ENCODE data around the gene MAGEB1. TPM values are rescaled to one million over a fixed set of nuclear protein-coding genes. Genes with fewer than 3 reads are reported as not detected.

Gene MAGEB1
- total and polyA plus RNA-seq, 2 donors (not counting 1 experiment from before 2014, with no cell fraction given): not detected

GRCh38 chrX:30270639-30271038 lies 23.7 kb downstream of the MAGEB1 start:
- Histone ChIP-seq H3K27ac (ENCODE audit: insufficient read depth, low read length) (no peak overlapping the region), H3K9me3 (ENCODE audit: control insufficient read depth, insufficient read depth, low read depth, low read length) (no peaks in the 10 kb centered on the region)

GRCh38 chrX:30275498-30275897 lies 28.6 kb downstream of the MAGEB1 start:
- no peaks in the 10 kb centered on the region for H3K4me1 ChIP-seq (ENCODE audit: control insufficient read depth, extremely low read depth, insufficient read depth, low read length)
- no peaks in the 10 kb centered on the region for H3K27me3 ChIP-seq (ENCODE audit: control insufficient read depth, insufficient read depth, low read length)
- H3K4me3 ChIP-seq (replicated peaks in 1 of 4; ENCODE audit: control extremely low read depth in 1 of 4, insufficient read depth in 1 of 4, low read depth in 3 of 4, low read length in 4 of 4): no peak overlapping the region
- no peaks in the 10 kb centered on the region for H3K9me3 ChIP-seq (ENCODE audit: control insufficient read depth, insufficient read depth, low read depth, low read length)
- H3K4me2 ChIP-seq (ENCODE audit: extremely low read depth, insufficient read depth, low read length): no peak overlapping the region
- peak in 1 of 2 donors; percentile 53 for DNase-seq (ENCODE audit: low read depth in 2 of 2)
- H3K79me2 ChIP-seq (ENCODE audit: control insufficient read depth, insufficient read depth, low read length): no peaks in the 10 kb centered on the region
- no peak overlapping the region for H3K27ac ChIP-seq (ENCODE audit: insufficient read depth, low read length)
- no peak overlapping the region for H3K9ac ChIP-seq (ENCODE audit: insufficient read depth, low read length)
- peak; percentile 24 to 27 for TF ChIP-seq CTCF (conservative IDR thresholded peaks at IDR 0.05 in 1 of 2, IDR thresholded peaks at IDR 0.05 in 1 of 2; ENCODE audit: low read depth in 1 of 2, low read length in 2 of 2)
- TF ChIP-seq EZH2 (IDR thresholded peaks at IDR 0.05; ENCODE audit: low read length, missing control alignments): no peak
- H4K20me1 ChIP-seq (ENCODE audit: control insufficient read depth, extremely low read depth, insufficient read depth, low read length): no peaks in the 10 kb centered on the region
- no peak overlapping the region for H2AFZ ChIP-seq (ENCODE audit: low read length)
- no peaks in the 10 kb centered on the region for H3K36me3 ChIP-seq (ENCODE audit: control insufficient read depth, insufficient read depth, low read length)

More at GRCh38 chrX:30270639-30271038, 23.7 kb downstream of the MAGEB1 start:
- Histone ChIP-seq H3K27me3 (ENCODE audit: control insufficient read depth, insufficient read depth, low read length) (no peaks in the 10 kb centered on the region), H3K4me1 (ENCODE audit: control insufficient read depth, extremely low read depth, insufficient read depth, low read length) (no peaks in the 10 kb centered on the region), H2AFZ (ENCODE audit: low read length) (no peak overlapping the region), H3K36me3 (ENCODE audit: control insufficient read depth, insufficient read depth, low read length) (no peaks in the 10 kb centered on the region), H3K9ac (ENCODE audit: insufficient read depth, low read length) (no peak overlapping the region), H3K79me2 (ENCODE audit: control insufficient read depth, insufficient read depth, low read length) (no peaks in the 10 kb centered on the region), H4K20me1 (ENCODE audit: control insufficient read depth, extremely low read depth, insufficient read depth, low read length) (no peaks in the 10 kb centered on the region), H3K4me3 (replicated peaks in 1 of 4; ENCODE audit: control extremely low read depth in 1 of 4, insufficient read depth in 1 of 4, low read depth in 3 of 4, low read length in 4 of 4) (no peak overlapping the region), H3K4me2 (ENCODE audit: extremely low read depth, insufficient read depth, low read length) (no peak overlapping the region)
- no peak for DNase-seq (ENCODE audit: low read depth in 2 of 2)
- no peak for TF ChIP-seq EZH2 (IDR thresholded peaks at IDR 0.05; ENCODE audit: low read length, missing control alignments)
- TF ChIP-seq CTCF (conservative IDR thresholded peaks at IDR 0.05 in 1 of 2, IDR thresholded peaks at IDR 0.05 in 1 of 2; ENCODE audit: low read depth in 1 of 2, low read length in 2 of 2): no peak

GRCh38 chrX:30278365-30278764 lies 31.4 kb downstream of the MAGEB1 start:
- no peaks in the 10 kb centered on the region for H3K9me3 ChIP-seq (ENCODE audit: control insufficient read depth, insufficient read depth, low read depth, low read length)
- H4K20me1 ChIP-seq (ENCODE audit: control insufficient read depth, extremely low read depth, insufficient read depth, low read length): no peaks in the 10 kb centered on the region
- H2AFZ ChIP-seq (ENCODE audit: low read length): no peak overlapping the region
- H3K4me1 ChIP-seq (ENCODE audit: control insufficient read depth, extremely low read depth, insufficient read depth, low read length): peaks cover 2% of the 10 kb centered on the region
- no peak for TF ChIP-seq CTCF (conservative IDR thresholded peaks at IDR 0.05 in 1 of 2, IDR thresholded peaks at IDR 0.05 in 1 of 2; ENCODE audit: low read depth in 1 of 2, low read length in 2 of 2)
- TF ChIP-seq EZH2 (IDR thresholded peaks at IDR 0.05; ENCODE audit: low read length, missing control alignments): no peak
- H3K36me3 ChIP-seq (ENCODE audit: control insufficient read depth, insufficient read depth, low read length): no peaks in the 10 kb centered on the region
- no peak overlapping the region for H3K4me3 ChIP-seq (replicated peaks in 1 of 4; ENCODE audit: control extremely low read depth in 1 of 4, insufficient read depth in 1 of 4, low read depth in 3 of 4, low read length in 4 of 4)
- DNase-seq (ENCODE audit: low read depth in 2 of 2): peak; percentile 42 to 60
- H3K27ac ChIP-seq (ENCODE audit: insufficient read depth, low read length): no peak overlapping the region
- no peaks in the 10 kb centered on the region for H3K79me2 ChIP-seq (ENCODE audit: control insufficient read depth, insufficient read depth, low read length)
- no peak overlapping the region for H3K4me2 ChIP-seq (ENCODE audit: extremely low read depth, insufficient read depth, low read length)
- H3K27me3 ChIP-seq (ENCODE audit: control insufficient read depth, insufficient read depth, low read length): no peaks in the 10 kb centered on the region
- no peak overlapping the region for H3K9ac ChIP-seq (ENCODE audit: insufficient read depth, low read length)

All from fibroblast of lung (primary cell).